Common myeloid progenitor, CD34-positive (primary cell): ENCODE measurements around the gene UBE2QL1.
"Not testable (repeated sequence)": the region's sequence is repeated elsewhere in the genome, so short reads cannot be mapped to it uniquely, and the experiment has no call there.

Experiments
- CTCF ChIA-PET: fragments of 350-600 bp; sonication (Branson Sonifier 250); formaldehyde crosslinking; loops from one replicate; lab custom pipeline; 2021; ENCODE audit warnings: antibody characterized with exemption; lab: Charles Lee
- POLR2A ChIA-PET: fragments of 350-600 bp; sonication (Branson Sonifier 250); formaldehyde crosslinking; loops from one replicate; lab custom pipeline; 2021; ENCODE audit warnings: antibody characterized with exemption; lab: Charles Lee
- DNase-seq, 3 donors: peaks; one replicate each; pipeline versions ENCODE4 v3.0.0 to v3.0.0-alpha.2; 2013
- H3K27ac ChIP-seq, 2 experiments: 1 replicate in 1 of 2; 2 replicates in 1 of 2; pipeline ENCODE4 v1.7.0; 2013; ENCODE audit warnings: inconsistent platforms in 2 of 2, low read length in 2 of 2, mild to moderate bottlenecking in 2 of 2, low read depth in 1 of 2, moderate library complexity in 1 of 2; ENCODE audit not compliant: severe bottlenecking in 2 of 2, insufficient read depth in 1 of 2, poor library complexity in 1 of 2
- H3K27me3 ChIP-seq, 5 experiments: replicated peaks in 2 of 5; 1 replicate in 3 of 5; 2 replicates in 2 of 5; pipeline versions ENCODE4 v1.6.1 to v1.7.0; 2013; ENCODE audit warnings: low read length in 4 of 5, mild to moderate bottlenecking in 2 of 5, moderate library complexity in 2 of 5, inconsistent platforms in 1 of 5; ENCODE audit not compliant: insufficient read depth in 5 of 5, control insufficient read depth in 4 of 5
- H3K36me3 ChIP-seq, 4 experiments: 1 replicate in 2 of 4; 2 replicates in 2 of 4; pipeline versions ENCODE4 v1.6.1 to v1.7.0; 2013; ENCODE audit warnings: low read length in 3 of 4, control low read depth in 1 of 4, mild to moderate bottlenecking in 1 of 4; ENCODE audit not compliant: control insufficient read depth in 4 of 4, insufficient read depth in 4 of 4
- H3K4me1 ChIP-seq, 4 experiments: 1 replicate in 3 of 4; 2 replicates in 1 of 4; pipeline versions ENCODE4 v1.6.1 to v1.7.1; 2013; ENCODE audit warnings: low read length in 3 of 4, mild to moderate bottlenecking in 3 of 4, control low read depth in 1 of 4, inconsistent platforms in 1 of 4, moderate library complexity in 1 of 4; ENCODE audit not compliant: control insufficient read depth in 4 of 4, insufficient read depth in 4 of 4; ENCODE audit errors: control extremely low read depth in 1 of 4
- H3K4me3 ChIP-seq, 7 experiments: 1 replicate in 4 of 7; 2 replicates in 3 of 7; pipeline versions ENCODE4 v1.5.1 to v1.7.0; 2013; ENCODE audit warnings: mild to moderate bottlenecking in 7 of 7, low read length in 6 of 7, moderate library complexity in 6 of 7, inconsistent platforms in 2 of 7, low read depth in 2 of 7, control low read depth in 1 of 7; ENCODE audit not compliant: insufficient read depth in 4 of 7, control insufficient read depth in 1 of 7; ENCODE audit errors: extremely low read depth in 1 of 7
- H3K9me3 ChIP-seq, 5 experiments: 1 replicate in 4 of 5; 2 replicates in 1 of 5; pipeline versions ENCODE4 v1.6.1 to v1.7.1; 2013; ENCODE audit warnings: low read length in 4 of 5, mild to moderate bottlenecking in 2 of 5, inconsistent platforms in 1 of 5, low read depth in 1 of 5, moderate library complexity in 1 of 5; ENCODE audit not compliant: control insufficient read depth in 4 of 5, insufficient read depth in 2 of 5; ENCODE audit errors: control extremely low read depth in 1 of 5
- WGBS: methylation state at CpG from one replicate; pipeline ENCODE4 v1.1.5; 2013; ENCODE audit not compliant: insufficient coverage; 5-methylcytosine and 5-hydroxymethylcytosine counted together

Gene UBE2QL1

DNA sequence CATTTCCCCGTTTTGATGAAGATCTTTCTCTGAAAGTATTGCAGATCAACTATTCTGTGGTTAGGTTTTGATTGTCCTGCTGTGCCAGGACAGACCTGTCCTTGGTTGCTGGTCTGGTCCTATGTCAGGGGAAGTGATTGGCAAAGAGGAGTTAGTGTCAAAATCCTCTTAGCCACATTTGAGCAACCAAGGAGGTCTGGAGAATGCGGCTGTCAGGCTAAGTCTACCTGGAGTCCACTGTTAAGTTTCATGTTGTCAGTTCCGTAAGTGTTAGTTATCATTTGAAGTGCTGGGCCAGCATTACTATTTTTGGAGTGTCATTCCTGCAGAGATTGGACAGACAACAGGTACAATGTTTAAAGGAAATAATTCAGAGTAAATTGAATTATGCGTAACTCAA, 62.3 kb downstream of the UBE2QL1 start:
- no peaks in the 10 kb centered on the region for H3K36me3 ChIP-seq
- ChIA-PET CTCF (no interaction called here), POLR2A (no interaction called here)
- H3K9me3 ChIP-seq = no peaks in the 10 kb centered on the region
- no peak overlapping the region for H3K4me3 ChIP-seq
- no peaks in the 10 kb centered on the region for H3K27me3 ChIP-seq
- no peak for DNase-seq
- no peak overlapping the region for H3K27ac ChIP-seq
- 100% methylated on average over 2 of the region's 4 CpGs for WGBS
- H3K4me1 ChIP-seq = peaks cover 1 to 18% (median 13%) of the 10 kb centered on the region in 4 experiments

DNA sequence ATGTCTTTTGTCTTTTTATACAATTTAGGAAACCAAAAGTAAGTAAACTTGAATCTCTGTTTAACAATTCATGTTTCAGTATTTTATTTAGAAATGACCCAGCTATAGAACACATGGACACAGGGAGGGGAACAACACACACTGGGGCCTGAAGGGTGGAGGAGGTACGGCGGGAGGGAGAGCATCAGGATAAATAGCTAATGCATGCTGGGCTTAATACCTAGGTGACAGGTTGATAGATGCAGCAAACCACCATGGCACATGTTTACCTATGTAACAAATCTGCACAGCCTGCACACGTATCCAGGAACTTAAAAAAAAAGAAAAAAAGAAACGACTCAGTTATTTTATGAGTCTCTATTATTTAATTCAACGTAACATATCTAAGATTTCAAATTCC, 67.2 kb downstream of the UBE2QL1 start:
- H3K27ac ChIP-seq, H3K27me3 ChIP-seq, H3K4me3 ChIP-seq, CTCF ChIA-PET, H3K36me3 ChIP-seq, H3K4me1 ChIP-seq, H3K9me3 ChIP-seq, DNase-seq: not testable (repeated sequence)
- POLR2A ChIA-PET = interaction anchor here (0.6 kb wide), 1 partner anchor 38 kb away, joined by 3 read pairs; no protein-coding TSS in a partner anchor
- 100% methylated on average over 2 of the region's 5 CpGs for WGBS

DNA sequence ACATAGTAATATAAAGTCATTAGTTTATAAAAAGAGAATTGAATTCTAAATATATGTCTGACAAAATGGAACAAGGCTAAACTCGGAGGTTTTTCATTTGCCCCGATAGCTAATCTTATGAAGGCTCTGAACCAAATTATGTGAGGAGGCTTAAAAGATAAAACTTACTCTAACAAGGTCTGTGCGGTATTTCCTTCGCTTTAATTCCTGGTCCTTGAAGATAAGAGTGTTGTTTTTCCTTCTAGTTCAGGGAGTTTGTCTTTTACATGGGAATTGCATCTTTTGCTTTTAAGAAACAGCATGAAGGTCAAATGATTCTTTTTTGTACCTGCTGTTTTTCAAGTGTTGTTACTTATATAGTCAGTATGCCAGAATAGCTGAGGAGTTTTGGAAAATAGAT, 68.2 kb downstream of the UBE2QL1 start:
- POLR2A ChIA-PET = no interaction called here
- Histone ChIP-seq H3K36me3 (no peaks in the 10 kb centered on the region), H3K4me3 (no peak overlapping the region), H3K27me3 (peaks cover 0 to 3% (median 0%) of the 10 kb centered on the region in 5 experiments), H3K27ac (no peak overlapping the region), H3K9me3 (no peaks in the 10 kb centered on the region), H3K4me1 (no peaks in the 10 kb centered on the region)
- WGBS = 100% methylated on average over 3 of the region's 4 CpGs
- no peak for DNase-seq
- CTCF ChIA-PET = no interaction called here

DNA sequence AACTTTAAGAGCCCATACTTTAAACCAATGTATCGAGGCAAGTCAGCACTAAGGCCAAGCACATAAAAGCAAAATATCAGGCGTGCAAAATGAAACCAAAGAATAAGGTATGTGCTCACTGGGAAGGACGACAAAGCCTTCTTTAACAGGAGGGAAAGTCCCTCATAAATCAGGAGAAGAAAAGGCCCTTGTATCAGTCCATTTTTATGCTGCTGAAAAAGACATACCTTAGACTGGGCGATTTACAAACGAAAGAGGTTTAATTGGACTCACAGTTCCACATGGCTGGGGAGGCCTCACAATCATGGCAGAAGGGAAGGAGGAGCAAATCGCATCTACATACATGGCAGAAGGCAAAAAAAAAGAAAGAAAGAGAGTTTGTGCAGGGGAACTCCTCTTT, 68.9 kb downstream of the UBE2QL1 start:
- Histone ChIP-seq H3K4me3 (no peak overlapping the region), H3K4me1 (no peaks in the 10 kb centered on the region), H3K27ac (no peak overlapping the region), H3K36me3 (no peaks in the 10 kb centered on the region), H3K27me3 (peaks cover 0 to 3% (median 0%) of the 10 kb centered on the region in 5 experiments), H3K9me3 (no peaks in the 10 kb centered on the region)
- no peak for DNase-seq
- WGBS = 85% methylated on average over 5 of the region's 6 CpGs
- CTCF ChIA-PET = no interaction called here
- POLR2A ChIA-PET = no interaction called here

DNA sequence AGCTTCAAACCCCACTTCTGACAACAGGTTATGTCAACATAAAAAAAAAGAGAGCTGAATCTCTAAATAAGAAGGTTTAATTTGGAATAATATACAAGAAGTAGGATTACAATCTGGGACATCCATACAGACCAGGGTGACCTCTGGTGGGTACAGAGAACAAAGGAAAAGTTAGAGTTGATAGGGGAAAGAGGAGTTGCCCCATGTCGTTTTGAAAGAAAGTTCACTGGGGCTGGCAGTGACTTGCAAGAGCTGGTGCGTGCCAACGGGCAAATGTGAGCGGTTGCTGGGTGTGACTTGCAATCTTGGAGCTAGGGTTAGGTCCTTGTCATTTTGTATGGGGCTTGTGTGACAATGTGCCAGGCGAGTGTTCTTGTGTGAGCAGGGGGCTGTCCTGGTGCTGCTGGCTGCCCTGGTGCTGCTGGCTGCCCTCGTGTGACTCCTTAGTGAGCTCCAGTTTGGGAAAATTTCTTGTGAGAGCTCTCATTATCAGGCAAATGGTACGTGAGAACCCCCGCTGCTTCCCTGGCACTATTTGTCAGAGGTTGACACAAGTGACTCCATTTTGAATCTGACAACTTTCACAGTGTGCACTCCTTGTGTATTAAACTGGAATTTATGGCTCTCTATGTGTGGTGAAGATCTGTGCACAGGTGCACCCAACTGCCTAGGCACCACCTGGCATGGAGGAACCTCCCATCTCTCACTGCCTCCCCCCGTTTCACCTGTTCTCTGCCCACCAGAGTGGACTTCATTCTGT, 69.8 kb downstream of the UBE2QL1 start:
- Histone ChIP-seq H3K4me3 (no peak overlapping the region), H3K27me3 (peaks cover 0 to 3% (median 0%) of the 10 kb centered on the region in 5 experiments), H3K27ac (no peak overlapping the region), H3K36me3 (no peaks in the 10 kb centered on the region), H3K4me1 (no peaks in the 10 kb centered on the region), H3K9me3 (no peaks in the 10 kb centered on the region)
- DNase-seq = no peak
- ChIA-PET CTCF (no interaction called here), POLR2A (no interaction called here)
- 80% methylated on average over 5 of the region's 9 CpGs for WGBS

DNA sequence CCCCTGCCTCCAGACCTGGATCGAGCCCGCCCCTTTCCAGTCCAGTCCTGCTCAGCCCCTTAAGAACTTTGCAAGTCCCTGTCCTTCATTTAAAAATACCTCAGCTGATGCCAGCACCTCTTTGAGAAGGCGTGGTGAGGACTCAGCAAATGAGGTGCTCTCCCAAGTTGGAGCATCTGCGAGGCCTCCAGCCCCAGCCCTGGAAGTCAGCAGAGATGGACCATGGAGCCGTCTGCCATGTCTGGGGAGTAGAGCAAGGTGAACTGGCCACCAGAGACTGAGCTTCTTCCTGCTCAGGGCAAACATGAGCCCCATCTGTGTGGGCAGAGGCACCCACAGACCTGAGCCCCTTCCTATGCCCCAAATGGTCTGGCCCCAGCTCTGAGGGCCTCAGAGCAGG, 71.5 kb downstream of the UBE2QL1 start:
- Histone ChIP-seq H3K27me3 (peaks cover 0 to 7% (median 0%) of the 10 kb centered on the region in 5 experiments), H3K36me3 (no peaks in the 10 kb centered on the region), H3K4me1 (no peaks in the 10 kb centered on the region), H3K4me3 (no peak overlapping the region), H3K9me3 (no peaks in the 10 kb centered on the region), H3K27ac (no peak overlapping the region)
- DNase-seq = no peak
- POLR2A ChIA-PET = no interaction called here
- 90% methylated on average over 5 of the region's 5 CpGs for WGBS
- CTCF ChIA-PET = no interaction called here

DNA sequence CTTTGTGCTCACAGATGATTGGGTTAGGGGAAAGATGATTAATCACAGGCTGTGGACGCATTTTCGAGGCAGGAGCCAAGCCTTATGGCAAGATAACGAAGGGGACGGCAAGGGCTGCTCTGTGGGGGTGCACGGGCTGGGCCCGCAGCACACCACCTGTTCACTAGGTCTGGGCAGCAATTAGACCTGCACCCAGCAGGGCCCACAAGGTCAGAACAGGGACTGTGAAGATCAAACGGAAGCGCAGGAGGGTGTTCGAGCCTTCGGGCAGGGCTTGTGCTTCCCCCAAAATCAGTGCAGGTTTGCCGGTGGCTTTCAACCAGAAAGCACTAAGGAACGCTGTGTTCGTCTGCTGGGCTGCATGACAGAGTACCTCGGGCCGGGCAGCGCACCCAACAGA, 73.7 kb downstream of the UBE2QL1 start:
- WGBS = 95% methylated on average over 16 of the region's 16 CpGs
- no peaks in the 10 kb centered on the region for H3K4me1 ChIP-seq
- peaks cover 0 to 7% (median 0%) of the 10 kb centered on the region in 5 experiments for H3K27me3 ChIP-seq
- DNase-seq = no peak
- no peaks in the 10 kb centered on the region for H3K36me3 ChIP-seq
- no peak overlapping the region for H3K27ac ChIP-seq
- H3K9me3 ChIP-seq = no peaks in the 10 kb centered on the region
- H3K4me3 ChIP-seq = no peak overlapping the region
- CTCF ChIA-PET = no interaction called here
- POLR2A ChIA-PET = no interaction called here
